Measurements from ENCODE around the gene ST3GAL2. TPM values are rescaled to one million over a fixed set of nuclear protein-coding genes. Genes with fewer than 3 reads are reported as not detected.

ST3GAL2 gene
- total and polyA plus RNA-seq, 2 donors (not counting 1 experiment from before 2014, with no cell fraction given): 18.2 to 71.3 TPM

- no peak overlapping the region for H3K4me3 Mint-ChIP-seq
- no peak overlapping the region for H2AFZ ChIP-seq (ENCODE audit: insufficient read depth, low read depth, low read length, poor library complexity, severe bottlenecking)
- ChIA-PET POLR2A (no interaction called here), CTCF (interaction anchor here (1.0 to 1.5 kb wide), 4 partner anchors 78 to 103 kb away, joined by 3 to 6 read pairs (median 5); no protein-coding TSS in a partner anchor)
- H3K9me3 ChIP-seq (ENCODE audit: control extremely low read depth in 1 of 3, control insufficient read depth in 2 of 3, insufficient read depth in 1 of 3, low read length in 2 of 3): no peaks in the 10 kb centered on the region
- H3K27me3 ChIP-seq (replicated peaks in 1 of 4; ENCODE audit: control extremely low read depth in 1 of 4, control insufficient read depth in 3 of 4, insufficient read depth in 4 of 4, low read length in 3 of 4): no peaks in the 10 kb centered on the region
- H3K4me1 ChIP-seq (ENCODE audit: control insufficient read depth in 2 of 2, insufficient read depth in 2 of 2, low read length in 2 of 2): no peaks in the 10 kb centered on the region
- no peaks in the 10 kb centered on the region for H3K4me1 Mint-ChIP-seq
- H4K20me1 ChIP-seq (ENCODE audit: control insufficient read depth, insufficient read depth, low read length, poor library complexity, severe bottlenecking): no peaks in the 10 kb centered on the region
- peaks cover 0 to 8% of the 10 kb centered on the region in 2 experiments for H3K36me3 ChIP-seq (replicated peaks in 1 of 2; ENCODE audit: control extremely low read depth in 1 of 2, control insufficient read depth in 1 of 2, extremely low read depth in 1 of 2, insufficient read depth in 2 of 2, low read length in 1 of 2)
- no peak overlapping the region for H3K27ac ChIP-seq (ENCODE audit: low read length in 2 of 2)
- no peaks in the 10 kb centered on the region for H3K9me3 Mint-ChIP-seq (ENCODE audit: insufficient read depth)
- no peak for DNase-seq
- WGBS (ENCODE audit: insufficient coverage): 96% methylated on average over 26 of the region's 28 CpGs
- H3K79me2 ChIP-seq (ENCODE audit: control insufficient read depth, insufficient read depth, low read length): no peaks in the 10 kb centered on the region
- H3K27ac Mint-ChIP-seq: no peak overlapping the region
- TF ChIP-seq EZH2 (IDR thresholded peaks at IDR 0.05; ENCODE audit: borderline replicate concordance, insufficient read depth, low read depth, low read length, poor library complexity, severe bottlenecking): no peak
- no peak for TF ChIP-seq CTCF (IDR thresholded peaks at IDR 0.05)
- intact Hi-C loops (cut with micrococcal nuclease): loop anchor here (5.0 kb wide), 1 partner anchor 76 kb away; no protein-coding TSS in a partner anchor
- ATAC-seq (ENCODE audit: low read depth): no peak
- H3K9ac ChIP-seq (ENCODE audit: low read length): no peak overlapping the region
- no peak overlapping the region for H3K4me3 ChIP-seq (ENCODE audit: control extremely low read depth in 1 of 5, extremely low read depth in 1 of 5, insufficient read depth in 1 of 5, low read depth in 2 of 5, low read length in 4 of 5)
- H3K27me3 Mint-ChIP-seq: no peaks in the 10 kb centered on the region
- no peak overlapping the region for H3K4me2 ChIP-seq (replicated peaks; ENCODE audit: low read depth, low read length, poor library complexity, severe bottlenecking)
These were observed 34.0 kb upstream of the ST3GAL2 start for GRCh38 chr16:70472786-70473433.

- Mint-ChIP-seq H3K4me1 (no peaks in the 10 kb centered on the region), H3K27me3 (no peaks in the 10 kb centered on the region), H3K27ac (no peak overlapping the region), H3K4me3 (no peak overlapping the region), H3K9me3 (ENCODE audit: insufficient read depth) (no peaks in the 10 kb centered on the region)
- H3K9me3 ChIP-seq (ENCODE audit: control extremely low read depth in 1 of 3, control insufficient read depth in 2 of 3, insufficient read depth in 1 of 3, low read length in 2 of 3): no peaks in the 10 kb centered on the region
- TF ChIP-seq EZH2 (IDR thresholded peaks at IDR 0.05; ENCODE audit: borderline replicate concordance, insufficient read depth, low read depth, low read length, poor library complexity, severe bottlenecking) (no peak), CTCF (IDR thresholded peaks at IDR 0.05) (no peak)
- no peak overlapping the region for H3K4me2 ChIP-seq (replicated peaks; ENCODE audit: low read depth, low read length, poor library complexity, severe bottlenecking)
- no peaks in the 10 kb centered on the region for H4K20me1 ChIP-seq (ENCODE audit: control insufficient read depth, insufficient read depth, low read length, poor library complexity, severe bottlenecking)
- H3K79me2 ChIP-seq (ENCODE audit: control insufficient read depth, insufficient read depth, low read length): no peaks in the 10 kb centered on the region
- ATAC-seq (ENCODE audit: low read depth) (no peak), DNase-seq (no peak)
- intact Hi-C loops (cut with micrococcal nuclease): loop anchor here (5.0 kb wide), 1 partner anchor 74 kb away; no protein-coding TSS in a partner anchor
- ChIA-PET CTCF (interaction anchor here (0.6 to 2.6 kb wide), 9 partner anchors 12 to 140 kb away, joined by 3 to 12 read pairs (median 4); partner anchors contain the start of genes COG4 and FCSK), POLR2A (interaction anchor here (0.6 kb wide), 1 partner anchor 59 kb away, joined by 5 read pairs; no protein-coding TSS in a partner anchor)
- no peak overlapping the region for H2AFZ ChIP-seq (ENCODE audit: insufficient read depth, low read depth, low read length, poor library complexity, severe bottlenecking)
- no peaks in the 10 kb centered on the region for H3K4me1 ChIP-seq (ENCODE audit: control insufficient read depth in 2 of 2, insufficient read depth in 2 of 2, low read length in 2 of 2)
- peaks cover 0 to 4% of the 10 kb centered on the region in 2 experiments for H3K36me3 ChIP-seq (replicated peaks in 1 of 2; ENCODE audit: control extremely low read depth in 1 of 2, control insufficient read depth in 1 of 2, extremely low read depth in 1 of 2, insufficient read depth in 2 of 2, low read length in 1 of 2)
- H3K27ac ChIP-seq (ENCODE audit: low read length in 2 of 2): no peak overlapping the region
- no peak overlapping the region for H3K4me3 ChIP-seq (ENCODE audit: control extremely low read depth in 1 of 5, extremely low read depth in 1 of 5, insufficient read depth in 1 of 5, low read depth in 2 of 5, low read length in 4 of 5)
- no peak overlapping the region for H3K9ac ChIP-seq (ENCODE audit: low read length)
- H3K27me3 ChIP-seq (replicated peaks in 1 of 4; ENCODE audit: control extremely low read depth in 1 of 4, control insufficient read depth in 3 of 4, insufficient read depth in 4 of 4, low read length in 3 of 4): no peaks in the 10 kb centered on the region
- WGBS (ENCODE audit: insufficient coverage): 95% methylated on average over 17 of the region's 17 CpGs
These were observed 32.0 kb upstream of the ST3GAL2 start for GRCh38 chr16:70470927-70471341.

Measured in B cell (primary cell).